ENCODE results near the gene RIMS4. TPM values are rescaled to one million over a fixed set of nuclear protein-coding genes. Genes with fewer than 3 reads are reported as not detected.
A peak's percentile ranks its signal among the peaks of the same experiment; 100 is the strongest.

The RIMS4 gene
- total RNA-seq, 1 experiment from 2014 or later = 16.3 TPM

DNA sequence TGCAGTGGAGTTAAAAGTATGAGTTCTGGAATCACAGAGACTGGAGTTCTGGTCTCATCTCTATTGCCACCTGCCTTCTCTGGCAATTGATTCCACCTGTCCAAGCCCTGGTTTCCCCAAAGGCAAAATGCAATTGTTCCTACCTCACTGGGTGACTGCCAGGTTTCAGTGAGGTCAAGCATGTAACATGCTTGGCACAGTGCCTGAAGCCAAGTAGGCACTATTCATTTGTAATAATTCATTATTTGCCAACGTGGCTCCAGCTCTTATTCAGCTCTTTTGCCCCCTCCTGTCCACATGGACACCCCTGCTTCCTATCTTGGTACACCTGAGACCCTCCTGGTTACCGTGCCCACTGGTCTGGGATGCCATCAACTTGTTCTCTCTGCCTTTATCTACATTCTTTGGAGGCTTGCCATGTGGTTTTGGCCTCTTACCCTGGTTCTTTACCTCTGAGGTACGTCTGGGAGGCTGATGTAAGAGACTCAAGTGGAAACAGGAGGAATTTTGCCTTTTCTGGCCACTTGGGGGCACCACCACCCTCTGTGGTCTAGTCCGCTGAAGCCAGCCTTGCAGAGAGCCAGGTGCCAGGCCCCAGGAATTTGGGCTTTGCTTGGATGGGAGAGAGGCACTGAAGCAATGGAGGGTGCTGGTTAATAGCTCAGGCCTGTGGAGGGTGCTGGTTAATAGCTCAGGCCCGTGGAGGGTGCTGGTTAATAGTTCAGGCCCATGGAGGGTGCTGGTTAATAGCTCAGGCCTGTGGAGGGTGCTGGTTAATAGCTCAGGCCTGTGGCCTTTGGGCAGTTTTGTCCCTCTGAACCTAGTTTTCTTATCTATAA, 63.0 kb downstream of the RIMS4 start:
- no peak overlapping the region for H3K27ac ChIP-seq (ENCODE audit: insufficient read length, low read depth, low read length)

More for the DNA sequence above, 63.0 kb downstream of the RIMS4 start:
- H3K14ac ChIP-seq (ENCODE audit: insufficient read depth, low read length) = peak overlapping the region; percentile 3; the same call in 1 of the 2 replicates
- H2BK20ac ChIP-seq (ENCODE audit: low read depth, low read length, poor library complexity, severe bottlenecking) = no peak overlapping the region
- Mint-ChIP-seq H3K36me3 (ENCODE audit: insufficient read depth in 1 of 3, low read depth in 3 of 3) (no peaks in the 10 kb centered on the region), H3K9me3 (no peaks in the 10 kb centered on the region; a peak in 1 of 5 replicates), H3K4me3 (peak overlapping the region; percentile 31 to 74), H3K27me3 (ENCODE audit: low read depth) (peaks cover 65% of the 10 kb centered on the region), H3K27ac (peak overlapping the region in 2 of 3 experiments; percentile 56 to 93; a peak in 2 of 7 replicates), H3K4me1 (peaks cover 14 to 30% of the 10 kb centered on the region in 2 experiments)
- H2AK5ac ChIP-seq (ENCODE audit: insufficient read length, low read length) = no peak overlapping the region
- no peak overlapping the region for H3K9ac ChIP-seq (ENCODE audit: extremely low read depth, insufficient read length, low read length)
- H2AFZ ChIP-seq (ENCODE audit: low read length) = no peak overlapping the region
- H3K4me2 ChIP-seq (ENCODE audit: insufficient read depth, insufficient read length, low read length) = no peak overlapping the region
- H3K79me2 ChIP-seq (ENCODE audit: insufficient read depth, low read length) = no peaks in the 10 kb centered on the region
- no peaks in the 10 kb centered on the region for H3K9me3 ChIP-seq (ENCODE audit: control insufficient read depth, low read depth, low read length)
- H3K23ac ChIP-seq (ENCODE audit: insufficient read length, low read depth, low read length) = no peak overlapping the region
- peak; percentile 89 for DNase-seq
- H2BK15ac ChIP-seq (ENCODE audit: low read depth, low read length) = no peak overlapping the region
- H3K27me3 ChIP-seq (ENCODE audit: insufficient read depth, low read length) = peaks cover 7% of the 10 kb centered on the region; the same call in 1 of the 2 replicates
- H3K23me2 ChIP-seq (ENCODE audit: insufficient read length, low read depth, low read length, poor library complexity, severe bottlenecking) = peaks cover 8% of the 10 kb centered on the region
- H2BK12ac ChIP-seq (ENCODE audit: insufficient read length, low read depth, low read length) = no peak overlapping the region
- H3K4ac ChIP-seq (ENCODE audit: low read depth, low read length) = no peak overlapping the region; the same call in 1 of the 2 replicates
- no peak overlapping the region for H4K5ac ChIP-seq (ENCODE audit: insufficient read length, low read depth, low read length)
- H2BK120ac ChIP-seq (ENCODE audit: low read depth, low read length, poor library complexity, severe bottlenecking) = no peak overlapping the region
- H4K20me1 ChIP-seq (ENCODE audit: control insufficient read depth, insufficient read depth, insufficient read length) = no peaks in the 10 kb centered on the region
- WGBS (ENCODE audit: extremely low coverage, insufficient read length, low lambda C conversion rate) = no CpG with 5 or more reads among the region's 5 CpGs
- no peak overlapping the region for H3T11ph ChIP-seq (ENCODE audit: low read length)
- no peak overlapping the region for H2BK5ac ChIP-seq (ENCODE audit: insufficient read length, low read length)
- no peak overlapping the region for H4K91ac ChIP-seq (ENCODE audit: insufficient read length, low read depth, low read length)
- H3K4me1 ChIP-seq (ENCODE audit: insufficient read depth, low read length) = no peaks in the 10 kb centered on the region
- no peak overlapping the region for H3K18ac ChIP-seq (ENCODE audit: insufficient read length, low read depth, low read length)
- H4K8ac ChIP-seq (replicated peaks; ENCODE audit: insufficient read length, low read depth, low read length) = no peak overlapping the region
- TF ChIP-seq, protein P1, sequence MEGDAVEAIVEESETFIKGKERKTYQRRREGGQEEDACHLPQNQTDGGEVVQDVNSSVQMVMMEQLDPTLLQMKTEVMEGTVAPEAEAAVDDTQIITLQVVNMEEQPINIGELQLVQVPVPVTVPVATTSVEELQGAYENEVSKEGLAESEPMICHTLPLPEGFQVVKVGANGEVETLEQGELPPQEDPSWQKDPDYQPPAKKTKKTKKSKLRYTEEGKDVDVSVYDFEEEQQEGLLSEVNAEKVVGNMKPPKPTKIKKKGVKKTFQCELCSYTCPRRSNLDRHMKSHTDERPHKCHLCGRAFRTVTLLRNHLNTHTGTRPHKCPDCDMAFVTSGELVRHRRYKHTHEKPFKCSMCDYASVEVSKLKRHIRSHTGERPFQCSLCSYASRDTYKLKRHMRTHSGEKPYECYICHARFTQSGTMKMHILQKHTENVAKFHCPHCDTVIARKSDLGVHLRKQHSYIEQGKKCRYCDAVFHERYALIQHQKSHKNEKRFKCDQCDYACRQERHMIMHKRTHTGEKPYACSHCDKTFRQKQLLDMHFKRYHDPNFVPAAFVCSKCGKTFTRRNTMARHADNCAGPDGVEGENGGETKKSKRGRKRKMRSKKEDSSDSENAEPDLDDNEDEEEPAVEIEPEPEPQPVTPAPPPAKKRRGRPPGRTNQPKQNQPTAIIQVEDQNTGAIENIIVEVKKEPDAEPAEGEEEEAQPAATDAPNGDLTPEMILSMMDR (conservative IDR thresholded peaks at IDR 0.05) = peak; percentile 80
- H3K79me1 ChIP-seq (ENCODE audit: insufficient read depth, low read depth, low read length, poor library complexity, severe bottlenecking) = no peaks in the 10 kb centered on the region
- no peak overlapping the region for H3K56ac ChIP-seq (ENCODE audit: insufficient read length, low read depth, low read length)

All from H9 (cell line).